GM23248 (cell line): ENCODE measurements around the gene ROBO2. TPM values are rescaled to one million over a fixed set of nuclear protein-coding genes. Genes with fewer than 3 reads are reported as not detected.

ENCODE experiments used
- DNase-seq: peaks from one replicate; pipeline ENCODE4 v3.0.0-alpha.2; 2015
- H2AFZ ChIP-seq: fragments of 200-600 bp; sonication (generic); 2 replicates; pipeline ENCODE4 v1.6.1; 2016; ENCODE audit warnings: antibody characterized with exemption
- H3F3A ChIP-seq: fragments of 200-600 bp; sonication (generic); 2 replicates; pipeline ENCODE4 v1.6.1; 2016; ENCODE audit warnings: mild to moderate bottlenecking, antibody characterized with exemption, mixed run types; ENCODE audit not compliant: insufficient read depth
- H3K27ac ChIP-seq: fragments of 200-600 bp; sonication (generic); 2 replicates; pipeline ENCODE4 v1.5.1; 2016; ENCODE audit warnings: mild to moderate bottlenecking
- H3K27me3 ChIP-seq: fragments of 200-600 bp; sonication (generic); replicated peaks from 2 replicates; pipeline ENCODE4 v1.6.1; 2016; ENCODE audit warnings: mild to moderate bottlenecking; ENCODE audit not compliant: insufficient read depth
- H3K36me3 ChIP-seq: fragments of 200-600 bp; sonication (generic); 2 replicates; pipeline ENCODE4 v1.6.1; 2016; ENCODE audit warnings: low read depth, mild to moderate bottlenecking
- H3K4me1 ChIP-seq: fragments of 200-600 bp; sonication (generic); 2 replicates; pipeline ENCODE4 v1.6.1; 2016; ENCODE audit warnings: mild to moderate bottlenecking; ENCODE audit not compliant: insufficient read depth
- H3K4me2 ChIP-seq: fragments of 200-600 bp; sonication (generic); one replicate; pipeline ENCODE4 v1.6.1; 2016; ENCODE audit warnings: mild to moderate bottlenecking; ENCODE audit not compliant: unreplicated experiment
- H3K4me3 ChIP-seq: fragments of 200-600 bp; sonication (generic); 2 replicates; pipeline ENCODE4 v1.5.1; 2016; ENCODE audit warnings: mild to moderate bottlenecking
- H3K79me2 ChIP-seq: fragments of 200-600 bp; sonication (generic); 2 replicates; pipeline ENCODE4 v1.6.1; 2016; ENCODE audit warnings: mild to moderate bottlenecking; ENCODE audit not compliant: insufficient read depth
- H3K9ac ChIP-seq: fragments of 200-600 bp; sonication (generic); 2 replicates; pipeline ENCODE4 v1.6.1; 2016; ENCODE audit warnings: mild to moderate bottlenecking
- H3K9me2 ChIP-seq: fragments of 200-600 bp; sonication (generic); 2 replicates; pipeline ENCODE4 v1.6.1; 2016; ENCODE audit warnings: mixed run types, mild to moderate bottlenecking, moderate library complexity; ENCODE audit not compliant: insufficient read depth
- H3K9me3 ChIP-seq: fragments of 200-600 bp; sonication (generic); one replicate; pipeline ENCODE4 v1.6.1; 2017; ENCODE audit warnings: low read depth
- H4K20me1 ChIP-seq: fragments of 200-600 bp; sonication (generic); 2 replicates; pipeline ENCODE4 v1.6.0; 2016; ENCODE audit not compliant: insufficient read depth
- EZH2 ChIP-seq: fragments of 200-600 bp; sonication (generic); IDR thresholded peaks from 2 replicates; pipeline ENCODE4 v1.6.1; 2018; ENCODE audit warnings: antibody characterized with exemption, mild to moderate bottlenecking; ENCODE audit not compliant: insufficient read depth, poor library complexity, severe bottlenecking
- EZH2phosphoT487 ChIP-seq: fragments of 200-600 bp; sonication (generic); IDR thresholded peaks from 2 replicates; pipeline ENCODE4 v1.6.1; 2018; ENCODE audit warnings: antibody characterized with exemption, moderate library complexity, mild to moderate bottlenecking, low read depth; ENCODE audit not compliant: insufficient read depth
- WGBS, 2 experiments: methylation state at CpG; one replicate each; pipeline ENCODE4 v1.1.6; 2015 to 2017; ENCODE audit warnings: low lambda C conversion rate in 2 of 2, low coverage in 1 of 2; ENCODE audit errors: missing lambda C conversion rate in 2 of 2; 5-methylcytosine and 5-hydroxymethylcytosine counted together
- in situ Hi-C: fragments of 300-500 bp; cut with MboI; formaldehyde crosslinking; loops from 2 replicates; pipeline ENCODE4 v1.15.0; 2020
- polyA plus RNA-seq: library from polyadenylated mRNA; unstranded; fragments of >200 nt; fragmentation: Nextera tagmentation; extraction: Ambion mirVana; gene quantifications from 2 replicates; pipeline ENCODE4 v1.2.1, GENCODE V29; 2016
- total RNA-seq: library from RNA; depleted of rRNA; stranded (reverse); fragments of >200 nt; shearing (Covaris generic); gene quantifications from 2 replicates; pipeline ENCODE4 v1.2.3, GENCODE V29; 2014

The ROBO2 gene
- total and polyA plus RNA-seq, 2 experiments from 2014 or later: under 0.01 to 0.05 TPM

GRCh38 chr3:77125966-77126365, 86.1 kb downstream of the ROBO2 start:
- H3F3A ChIP-seq: no peaks in the 10 kb centered on the region
- H3K4me1 ChIP-seq: no peaks in the 10 kb centered on the region
- no peaks in the 10 kb centered on the region for H3K9me2 ChIP-seq
- no peaks in the 10 kb centered on the region for H3K27me3 ChIP-seq
- no peak for DNase-seq
- no peaks in the 10 kb centered on the region for H3K9me3 ChIP-seq
- WGBS, 2 experiments: 23 to 30% methylated on average over 3 of the region's 3 CpGs
- no peak overlapping the region for H3K27ac ChIP-seq
- no peaks in the 10 kb centered on the region for H3K36me3 ChIP-seq
- no peaks in the 10 kb centered on the region for H4K20me1 ChIP-seq
- H3K79me2 ChIP-seq: no peaks in the 10 kb centered on the region
- TF ChIP-seq EZH2: no peak
- no peak for TF ChIP-seq EZH2phosphoT487
- H3K4me2 ChIP-seq: no peak overlapping the region
- in situ Hi-C loops: no loop called here
- H3K4me3 ChIP-seq: no peak overlapping the region
- H3K9ac ChIP-seq: no peak overlapping the region
- H2AFZ ChIP-seq: no peak overlapping the region

- Histone ChIP-seq H2AFZ (no peak overlapping the region), H3K9me2 (no peaks in the 10 kb centered on the region), H3F3A (no peaks in the 10 kb centered on the region), H3K4me3 (no peak overlapping the region), H3K4me1 (no peaks in the 10 kb centered on the region), H3K9me3 (no peaks in the 10 kb centered on the region), H3K79me2 (no peaks in the 10 kb centered on the region), H3K27me3 (no peaks in the 10 kb centered on the region), H3K9ac (no peak overlapping the region), H3K4me2 (no peak overlapping the region), H3K27ac (no peak overlapping the region), H3K36me3 (no peaks in the 10 kb centered on the region), H4K20me1 (no peaks in the 10 kb centered on the region)
- WGBS, 2 experiments: 76 to 82% methylated on average over 12 of the region's 12 CpGs
- TF ChIP-seq EZH2: no peak
- no peak for TF ChIP-seq EZH2phosphoT487
- no peak for DNase-seq
- in situ Hi-C loops: no loop called here
These were observed 94.9 kb downstream of the ROBO2 start for GRCh38 chr3:77134769-77135168.

DNA sequence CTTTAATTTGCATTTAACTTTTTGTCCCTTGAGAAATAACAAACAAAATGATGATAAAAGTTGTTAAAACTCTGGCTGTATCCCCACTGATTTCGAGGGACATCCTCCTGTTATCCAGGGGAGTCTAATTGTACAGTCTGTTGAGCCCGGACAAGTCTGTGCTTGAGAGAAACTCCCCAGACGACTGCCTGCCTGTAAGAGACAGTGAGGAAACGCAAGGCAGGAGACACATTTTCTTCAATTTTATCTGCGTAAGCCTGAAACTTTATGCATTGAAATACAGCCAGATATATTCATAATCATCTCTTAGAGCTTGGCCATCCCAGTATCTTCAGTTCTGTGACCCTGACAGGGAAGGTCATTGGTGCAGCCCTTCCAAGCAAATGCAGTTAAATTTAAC, 97.7 kb downstream of the ROBO2 start:
- DNase-seq: no peak

DNA sequence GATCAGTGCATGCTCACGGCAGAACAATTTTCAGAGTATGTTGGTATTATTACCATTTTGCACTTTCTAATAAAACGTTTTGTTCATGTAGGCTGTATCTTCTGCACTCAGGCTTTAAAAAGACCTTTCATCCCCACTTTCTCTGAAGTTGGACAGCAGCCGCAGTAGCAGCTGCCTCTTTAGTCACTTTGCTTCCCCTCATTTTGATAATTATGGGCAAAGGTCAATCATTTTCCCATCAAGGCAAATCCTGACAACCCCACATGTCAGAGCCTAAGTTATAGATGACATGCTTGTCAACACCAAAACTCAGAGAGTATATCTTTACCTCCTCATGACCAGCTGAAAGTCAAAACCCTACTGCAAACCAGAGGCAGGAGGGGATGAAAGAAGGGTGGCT, 99.7 kb downstream of the ROBO2 start:
- DNase-seq: no peak
- no peaks in the 10 kb centered on the region for H3K27me3 ChIP-seq
- H3K4me2 ChIP-seq: no peak overlapping the region
- no peak for TF ChIP-seq EZH2
- H2AFZ ChIP-seq: no peak overlapping the region
- H4K20me1 ChIP-seq: no peaks in the 10 kb centered on the region
- no peak overlapping the region for H3K9ac ChIP-seq
- H3K79me2 ChIP-seq: no peaks in the 10 kb centered on the region
- H3K4me1 ChIP-seq: no peaks in the 10 kb centered on the region
- H3F3A ChIP-seq: no peaks in the 10 kb centered on the region
- in situ Hi-C loops: no loop called here
- no peak overlapping the region for H3K4me3 ChIP-seq
- no peaks in the 10 kb centered on the region for H3K36me3 ChIP-seq
- H3K27ac ChIP-seq: no peak overlapping the region
- 58 to 59% methylated on average over 3 of the region's 3 CpGs for WGBS, 2 experiments
- H3K9me2 ChIP-seq: peaks cover 3% of the 10 kb centered on the region; the same call in 1 of the 2 replicates
- no peaks in the 10 kb centered on the region for H3K9me3 ChIP-seq

More for the DNA sequence above, 97.7 kb downstream of the ROBO2 start:
- WGBS, 2 experiments: 58 to 60% methylated on average over 5 of the region's 5 CpGs
- in situ Hi-C loops: no loop called here
- no peak overlapping the region for H3K4me2 ChIP-seq
- no peak overlapping the region for H2AFZ ChIP-seq
- no peaks in the 10 kb centered on the region for H3K27me3 ChIP-seq
- no peak overlapping the region for H3K9ac ChIP-seq
- H3K4me3 ChIP-seq: no peak overlapping the region
- H3K36me3 ChIP-seq: no peaks in the 10 kb centered on the region
- H3K9me2 ChIP-seq: peaks cover 3% of the 10 kb centered on the region; the same call in 1 of the 2 replicates
- no peaks in the 10 kb centered on the region for H3K4me1 ChIP-seq
- no peaks in the 10 kb centered on the region for H4K20me1 ChIP-seq
- H3K27ac ChIP-seq: no peak overlapping the region
- H3K79me2 ChIP-seq: no peaks in the 10 kb centered on the region
- H3F3A ChIP-seq: no peaks in the 10 kb centered on the region
- TF ChIP-seq EZH2phosphoT487: no peak
- TF ChIP-seq EZH2: no peak
- no peaks in the 10 kb centered on the region for H3K9me3 ChIP-seq

- no peaks in the 10 kb centered on the region for H3K27me3 ChIP-seq
- no peak for TF ChIP-seq EZH2
- no peak for TF ChIP-seq EZH2phosphoT487
- peaks cover 3% of the 10 kb centered on the region; the same call in 1 of the 2 replicates for H3K9me2 ChIP-seq
- no peak overlapping the region for H3K9ac ChIP-seq
- no peaks in the 10 kb centered on the region for H3K4me1 ChIP-seq
- WGBS, 2 experiments: 43% methylated on average over 3 of the region's 3 CpGs
- in situ Hi-C loops: no loop called here
- H3K4me2 ChIP-seq: no peak overlapping the region
- H3K79me2 ChIP-seq: no peaks in the 10 kb centered on the region
- H3K9me3 ChIP-seq: no peaks in the 10 kb centered on the region
- no peak overlapping the region for H3K27ac ChIP-seq
- no peaks in the 10 kb centered on the region for H4K20me1 ChIP-seq
- H3K4me3 ChIP-seq: no peak overlapping the region
- no peak for DNase-seq
- H3F3A ChIP-seq: no peaks in the 10 kb centered on the region
- H3K36me3 ChIP-seq: no peaks in the 10 kb centered on the region
- H2AFZ ChIP-seq: no peak overlapping the region
These were observed 101.5 kb downstream of the ROBO2 start for GRCh38 chr3:77141423-77141822.
